GM21723 (cell line): ENCODE results near the gene USP35.
A peak's percentile ranks its signal among the peaks of the same experiment; 100 is the strongest.
"Not testable (repeated sequence)": the region's sequence is repeated elsewhere in the genome, so short reads cannot be mapped to it uniquely, and the experiment has no call there.

ENCODE experiments used
- ATAC-seq: cut with Tn5 transposase; IDR thresholded peaks from one replicate; pipeline ENCODE4 v1.9.1; 2021; ENCODE audit warnings: mild to moderate bottlenecking, moderate library complexity; ENCODE audit not compliant: unreplicated experiment

USP35 gene

GRCh38 chr11:78168539-78169477 lies 19.9 kb upstream of the USP35 start:
- ATAC-seq, result no peak

GRCh38 chr11:78170413-78170812 lies 18.3 kb upstream of the USP35 start:
- no peak for ATAC-seq

DNA sequence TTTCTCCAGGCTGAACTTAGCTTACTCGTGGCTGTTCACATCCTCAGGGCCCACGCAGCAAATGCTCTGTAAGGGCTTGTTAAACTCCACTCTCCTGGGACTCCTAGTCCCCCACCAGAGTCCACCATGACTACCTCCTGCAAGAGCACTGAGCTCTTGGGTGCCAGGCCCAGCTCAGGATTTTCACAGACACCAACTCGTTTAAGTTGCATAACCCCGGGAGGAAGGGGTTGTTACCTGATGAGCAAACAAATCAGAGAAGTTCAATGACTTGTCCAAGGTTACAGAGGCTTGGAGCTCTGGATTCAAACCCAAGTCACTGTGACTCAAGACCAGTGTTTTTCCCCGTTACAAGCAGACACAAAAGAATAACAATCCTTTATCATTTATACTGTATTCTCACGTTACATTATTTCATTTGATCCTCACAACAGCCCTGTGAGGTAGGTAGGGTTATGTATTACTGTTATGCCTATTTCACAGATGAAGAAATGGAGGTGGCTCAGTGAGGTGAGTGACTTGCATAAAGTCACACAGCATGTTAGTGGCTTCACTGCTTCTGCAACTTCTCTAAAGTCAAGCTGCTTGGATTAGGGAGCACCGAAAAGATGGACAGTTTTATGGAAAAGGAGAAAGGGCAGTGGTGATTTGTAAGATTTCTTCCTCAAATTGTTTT lies 17.7 kb upstream of the USP35 start:
- ATAC-seq, result no peak

- ATAC-seq, result no peak
Observed at GRCh38 chr11:78171951-78172350, 16.8 kb upstream of the USP35 start.

GRCh38 chr11:78175862-78176261 lies 12.9 kb upstream of the USP35 start:
- ATAC-seq, result not testable (repeated sequence)

- no peak for ATAC-seq
Observed at GRCh38 chr11:78176605-78177141, 12.0 kb upstream of the USP35 start.

- ATAC-seq, result no peak
Observed at GRCh38 chr11:78177216-78177615, 11.5 kb upstream of the USP35 start.

- ATAC-seq, result no peak
Observed at GRCh38 chr11:78179459-78180071, 9.2 kb upstream of the USP35 start.

GRCh38 chr11:78180751-78181150 lies 8.0 kb upstream of the USP35 start:
- ATAC-seq, result no peak

- ATAC-seq, result no peak
Observed at GRCh38 chr11:78181185-78181584, 7.5 kb upstream of the USP35 start.

DNA sequence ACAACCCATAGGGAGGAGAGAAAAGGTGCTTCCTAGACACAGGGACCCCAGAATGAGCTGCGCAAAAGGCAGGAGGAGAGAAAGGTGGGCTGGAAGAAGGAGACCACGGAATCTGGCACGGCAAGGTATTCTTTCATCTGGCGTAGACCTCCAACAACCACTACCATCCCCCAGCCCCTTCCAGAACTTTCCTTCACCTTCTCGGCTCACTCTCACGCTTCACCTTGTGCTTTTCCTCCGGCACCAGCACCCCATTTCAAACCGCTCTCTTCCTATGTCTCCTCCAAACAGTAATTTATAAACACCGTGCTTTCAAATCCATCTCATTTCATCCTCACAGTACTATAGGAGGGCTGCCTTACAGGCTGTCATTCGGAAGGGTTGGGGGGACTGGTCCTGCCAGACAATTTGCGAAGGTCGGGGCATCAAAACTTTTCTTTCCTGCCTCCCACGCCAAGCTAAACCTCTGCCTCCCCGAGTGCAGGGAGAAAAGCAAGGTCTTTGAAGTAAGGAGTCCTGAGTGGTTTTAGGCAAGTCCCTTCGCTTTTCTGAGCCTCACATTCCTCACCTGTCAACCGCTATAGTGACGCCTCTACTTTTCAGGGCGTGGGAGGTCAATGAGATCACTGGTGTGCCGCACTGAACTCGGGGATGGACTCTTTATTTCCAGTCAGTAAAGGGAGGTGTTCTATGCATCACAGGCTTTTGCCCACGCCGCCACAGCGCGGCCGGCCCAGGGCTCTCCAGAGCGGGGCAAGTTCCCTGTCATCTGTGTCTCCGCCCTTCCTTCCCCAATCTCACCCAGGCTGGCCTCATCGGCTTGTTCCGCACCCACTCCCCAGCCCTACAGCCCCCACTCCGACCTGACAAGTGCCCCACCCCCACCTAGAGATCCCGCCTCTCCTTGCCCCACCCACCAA lies 1.1 kb upstream of the USP35 start:
- peak; percentile 27 for ATAC-seq

DNA sequence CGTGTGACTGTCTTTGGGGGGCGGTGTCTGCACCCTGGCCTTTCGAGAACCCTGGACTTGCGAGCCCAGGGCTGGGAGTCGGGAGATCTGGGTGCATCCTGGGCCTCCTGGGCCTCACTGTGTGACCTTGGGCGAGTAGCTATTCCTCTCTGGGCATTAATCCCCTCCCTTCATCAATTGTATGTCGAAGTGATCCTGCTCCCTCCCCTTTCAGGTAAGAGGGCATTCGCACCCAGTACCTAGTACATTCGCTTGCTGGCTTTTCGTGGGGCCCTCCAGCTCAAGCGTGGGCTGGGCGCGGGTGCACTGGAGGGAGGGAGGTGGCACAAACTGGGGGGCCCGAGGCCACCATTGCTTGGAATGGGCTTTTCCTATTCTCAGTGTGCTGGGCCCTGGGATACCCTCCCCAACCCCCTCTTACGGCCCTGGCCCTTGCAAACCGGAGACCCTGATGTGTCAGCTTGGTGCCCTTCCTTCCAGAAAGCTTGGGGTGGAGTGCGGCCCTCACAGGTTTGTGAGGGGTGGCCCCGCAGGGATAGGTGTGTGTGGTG lies 530 bp downstream of the USP35 start:
- ATAC-seq, result no peak

DNA sequence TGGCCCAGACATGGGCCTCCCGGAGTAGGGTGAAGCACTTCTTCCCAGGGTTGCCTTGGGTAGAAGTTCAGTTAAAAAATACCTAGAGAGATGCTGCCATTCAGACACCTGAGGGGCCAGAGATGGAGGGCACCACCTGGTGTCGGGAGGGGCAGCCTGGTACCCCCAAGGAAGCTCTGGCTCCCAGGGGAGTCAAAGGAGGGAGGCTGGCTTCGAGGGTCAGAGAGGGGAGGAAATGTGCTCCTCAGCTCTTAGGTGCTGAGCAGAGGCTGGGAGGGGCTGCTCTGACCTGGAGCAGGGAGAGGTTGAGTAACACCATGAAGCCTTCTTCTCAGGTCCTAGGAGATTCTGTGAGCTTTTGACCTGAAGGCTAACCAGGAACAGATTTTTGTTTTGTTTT lies 1.1 kb downstream of the USP35 start:
- ATAC-seq, result no peak

DNA sequence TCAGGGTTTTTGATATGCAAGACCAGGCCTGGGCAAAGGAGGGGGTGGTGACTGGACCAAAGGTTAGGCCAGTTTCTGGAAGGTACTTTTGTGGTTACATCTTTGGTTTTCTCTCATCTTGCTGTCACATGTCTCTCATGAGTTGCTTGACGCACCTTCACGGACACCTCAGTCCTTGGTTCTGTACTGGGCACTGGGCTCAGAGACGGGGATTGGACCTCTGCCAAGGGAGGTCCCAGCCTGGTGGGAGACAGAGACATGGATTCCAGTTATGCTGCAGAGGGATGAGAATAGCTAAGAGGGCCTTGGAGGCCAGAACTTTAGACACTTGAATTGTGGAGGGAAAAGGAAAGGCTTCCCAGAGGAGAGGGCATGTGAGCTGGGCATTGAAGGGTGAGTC lies 1.7 kb downstream of the USP35 start:
- ATAC-seq, result no peak

- no peak for ATAC-seq
Observed at GRCh38 chr11:78190871-78191538, 2.3 kb downstream of the USP35 start.

DNA sequence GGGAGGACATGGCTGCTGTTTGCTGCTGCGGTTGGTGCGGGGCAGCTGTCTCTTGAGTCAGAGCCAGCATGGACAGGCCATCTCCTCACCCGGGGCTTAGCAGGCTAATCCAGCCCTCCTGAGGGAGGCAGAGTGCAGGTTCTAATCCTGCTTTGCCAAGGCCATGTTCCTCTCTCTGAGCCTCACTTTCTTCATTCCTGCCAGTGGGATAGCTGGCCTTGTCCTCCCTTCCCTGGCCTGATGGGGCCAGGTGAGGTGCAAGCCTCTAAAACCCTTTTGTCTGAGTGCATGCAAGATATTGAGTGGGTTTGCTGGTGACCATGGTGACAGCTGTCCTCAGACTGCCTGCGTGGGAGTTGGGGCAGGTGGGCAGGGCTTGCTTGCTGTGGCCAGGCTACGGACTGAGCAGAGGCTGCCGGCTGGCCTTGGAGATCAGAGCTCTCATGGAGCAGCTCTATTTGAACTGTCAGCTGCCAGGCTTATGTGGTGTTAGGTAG lies 3.6 kb downstream of the USP35 start:
- ATAC-seq, result no peak

DNA sequence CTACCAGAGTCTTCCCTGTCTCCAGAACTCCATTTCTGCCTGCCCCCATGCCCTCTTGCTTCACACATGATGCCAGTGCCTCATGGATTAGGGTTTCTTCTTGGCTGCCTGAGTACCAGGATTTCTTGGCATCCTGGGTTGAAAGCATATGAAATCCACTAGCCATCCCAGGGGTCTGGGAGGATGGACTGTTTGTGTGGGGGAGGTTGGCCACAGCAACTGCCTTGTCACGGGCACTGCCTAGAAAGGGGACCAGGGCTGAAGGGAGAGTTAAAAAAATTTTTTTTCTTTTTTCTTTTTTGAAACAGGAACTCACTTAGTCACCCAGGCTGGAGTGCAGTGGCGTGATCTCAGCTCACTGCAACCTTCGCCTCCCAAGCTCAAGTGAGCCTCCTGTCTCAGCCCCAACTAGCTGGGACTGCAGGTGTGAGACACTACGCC lies 4.2 kb downstream of the USP35 start:
- no peak for ATAC-seq

DNA sequence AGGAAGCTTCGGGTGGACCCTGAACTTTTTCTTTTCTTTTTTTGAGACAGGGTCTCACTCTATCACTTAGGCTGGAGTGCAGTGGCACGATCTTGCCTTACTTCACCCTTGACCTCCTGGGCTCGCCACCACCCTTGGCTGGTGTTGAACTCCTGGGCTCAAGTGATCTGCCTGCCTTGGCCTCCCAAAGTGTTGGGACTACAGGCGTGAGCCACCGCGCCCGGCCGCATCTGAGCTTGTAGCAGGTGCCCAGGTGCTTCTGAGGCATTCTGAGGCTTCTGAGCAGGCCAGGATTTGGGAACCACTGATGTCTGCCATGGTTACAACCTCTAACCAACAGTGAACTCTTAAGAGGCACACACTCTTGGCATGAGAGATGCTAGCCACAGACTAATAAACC lies 5.1 kb downstream of the USP35 start:
- no peak for ATAC-seq

DNA sequence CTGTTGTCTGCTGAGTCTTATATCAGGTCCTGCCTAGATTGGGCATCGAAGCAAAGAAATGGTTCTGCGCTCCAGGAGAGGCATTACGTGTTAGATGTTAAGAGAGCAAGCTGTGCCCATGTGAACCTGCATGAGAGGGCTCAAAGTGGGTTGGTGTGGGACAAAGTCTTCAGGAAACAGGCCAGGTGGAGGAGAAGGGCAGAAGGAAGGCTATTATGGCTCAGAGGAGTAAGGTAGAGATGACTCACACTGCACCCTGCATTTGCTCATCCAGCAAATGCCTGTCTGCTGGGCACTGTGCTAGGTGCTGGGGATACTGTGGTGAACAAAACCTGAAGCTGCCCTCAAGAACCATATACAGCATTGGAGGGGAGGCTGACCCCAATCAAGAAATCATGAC lies 5.8 kb downstream of the USP35 start:
- ATAC-seq, result no peak
